GM18505 (cell line): ENCODE results near the gene CLCA2.

Source experiments
- ATAC-seq: cut with Tn5 transposase; IDR thresholded peaks from one replicate; pipeline ENCODE4 v1.9.1; 2021; ENCODE audit not compliant: unreplicated experiment
- POLR2A ChIP-seq: IDR thresholded peaks from 4 replicates; pipeline ENCODE4 v1.6.1; 2011; ENCODE audit warnings: borderline replicate concordance; ENCODE audit not compliant: insufficient read depth, insufficient read length; ENCODE audit errors: extremely low read depth

Gene CLCA2

GRCh38 chr1:86416343-86416742, 7.6 kb upstream of the CLCA2 start:
- no peak for ATAC-seq
- no peak for TF ChIP-seq POLR2A

- TF ChIP-seq POLR2A = no peak
- ATAC-seq = peak; percentile 92
Measured at GRCh38 chr1:86419277-86419903, 4.6 kb upstream of the CLCA2 start.

GRCh38 chr1:86421601-86422280, 2.2 kb upstream of the CLCA2 start:
- no peak for TF ChIP-seq POLR2A
- no peak for ATAC-seq

GRCh38 chr1:86423473-86423872, 498 bp upstream of the CLCA2 start:
- ATAC-seq = no peak
- no peak for TF ChIP-seq POLR2A

GRCh38 chr1:86429122-86429725, 5.3 kb downstream of the CLCA2 start:
- TF ChIP-seq POLR2A = no peak
- ATAC-seq = no peak

- no peak for ATAC-seq
- no peak for TF ChIP-seq POLR2A
Measured at GRCh38 chr1:86429835-86430234, 5.9 kb downstream of the CLCA2 start.

- TF ChIP-seq POLR2A = no peak
- ATAC-seq = no peak
Measured at GRCh38 chr1:86430376-86430775, 6.4 kb downstream of the CLCA2 start.

- ATAC-seq = no peak
- TF ChIP-seq POLR2A = no peak
Measured at GRCh38 chr1:86434059-86434458, 10.1 kb downstream of the CLCA2 start.

- ATAC-seq = no peak
- TF ChIP-seq POLR2A = no peak
Measured at GRCh38 chr1:86435327-86435726, 11.4 kb downstream of the CLCA2 start.

- no peak for TF ChIP-seq POLR2A
- no peak for ATAC-seq
Measured at GRCh38 chr1:86436041-86436440, 12.1 kb downstream of the CLCA2 start.

- ATAC-seq = peak; percentile 76
- TF ChIP-seq POLR2A = no peak
Measured at GRCh38 chr1:86441581-86441980, 17.6 kb downstream of the CLCA2 start.

GRCh38 chr1:86441997-86442396, 18.0 kb downstream of the CLCA2 start:
- ATAC-seq = no peak
- no peak for TF ChIP-seq POLR2A

GRCh38 chr1:86445919-86446318, 21.9 kb downstream of the CLCA2 start:
- TF ChIP-seq POLR2A = no peak
- ATAC-seq = no peak

GRCh38 chr1:86447198-86447790, 23.3 kb downstream of the CLCA2 start:
- ATAC-seq = no peak
- no peak for TF ChIP-seq POLR2A
